Heart right ventricle (tissue), 16 donors: ENCODE results near the gene NECTIN2. TPM values are rescaled to one million over a fixed set of nuclear protein-coding genes. Genes with fewer than 3 reads are reported as not detected.

Experiments used
- ATAC-seq, 8 donors: fragments of 200-7000 bp; cut with Tn5 transposase; one replicate each; pipeline ENCODE4 v1.9.1; 2020; ENCODE audit warnings: mild to moderate bottlenecking in 8 of 8, moderate library complexity in 8 of 8, moderate number of reproducible peaks in 1 of 8
- DNase-seq, 2 donors: peaks; one replicate each; pipeline ENCODE4 v3.0.0-alpha.2; 2020
- H3K27ac ChIP-seq, 10 donors: fragments of 200-600 bp; sonication (generic) in 2 of 10; one replicate each; pipeline versions ENCODE4 v1.5.0 to v1.8.0; 2020 to 2022; ENCODE audit warnings: mild to moderate bottlenecking in 3 of 10
- H3K27me3 ChIP-seq, 7 donors: fragments of 200-600 bp; one replicate each; pipeline ENCODE4 v1.8.0; 2021 to 2022; ENCODE audit warnings: mild to moderate bottlenecking in 2 of 7
- H3K36me3 ChIP-seq, 9 donors: fragments of 200-600 bp; sonication (generic) in 1 of 9; one replicate each; pipeline versions ENCODE4 v1.5.0 to v1.8.0; 2020 to 2022; ENCODE audit warnings: mild to moderate bottlenecking in 2 of 9
- H3K4me1 ChIP-seq, 9 donors: fragments of 200-600 bp; sonication (generic) in 1 of 9; one replicate each; pipeline versions ENCODE4 v1.5.0 to v1.8.0; 2020 to 2022; ENCODE audit warnings: mild to moderate bottlenecking in 4 of 9
- H3K4me3 ChIP-seq, 10 donors: fragments of 200-600 bp; sonication (generic) in 2 of 10; one replicate each; pipeline versions ENCODE4 v1.5.0 to v1.8.0; 2020 to 2022; ENCODE audit warnings: mild to moderate bottlenecking in 7 of 10, moderate library complexity in 2 of 10
- H3K9me3 ChIP-seq, 11 donors: fragments of 200-600 bp in 10 of 11; sonication (generic) in 2 of 11; one replicate each; pipeline versions ENCODE4 v1.5.0 to v1.8.0; 2013 to 2022; ENCODE audit warnings: mild to moderate bottlenecking in 2 of 11, control low read depth in 1 of 11, moderate library complexity in 1 of 11
- CTCF ChIP-seq, 9 donors: fragments of 200-600 bp; sonication (generic) in 2 of 9; IDR thresholded peaks; one replicate each; pipeline versions ENCODE4 v1.5.0 to v1.8.0; 2021 to 2022; ENCODE audit warnings: antibody characterized with exemption in 9 of 9, mild to moderate bottlenecking in 5 of 9, moderate library complexity in 1 of 9
- WGBS, 2 donors: extraction: QIAGEN DNeasy Blood & Tissue Kit; methylation state at CpG; one replicate each; pipeline ENCODE4 v1.1.7; 2013; ENCODE audit warnings: inconsistent platforms in 1 of 2; 5-methylcytosine and 5-hydroxymethylcytosine counted together
- intact Hi-C, 10 donors: fragments of 100-400 bp; cut with DNase I; formaldehyde crosslinking; loops; one replicate each; pipeline versions ENCODE4 v1.11.1 to v1.14.2; 2022
- polyA plus RNA-seq, 2 donors: library from polyadenylated mRNA; stranded (reverse); fragments of 200-250 nt; gene quantifications; one replicate each; pipeline ENCODE4 v1.2.3, GENCODE V29; 2013
- total RNA-seq, 10 donors: library from RNA; stranded (reverse); fragmentation: NEBNext Ultra II Directional in 3 of 10; extraction: Animal tissue kit (Norgen Biotek cat#: 25700) in 3 of 10; gene quantifications; one replicate each; pipeline versions ENCODE4 v1.2.1 to v1.2.4, GENCODE V29; 2021 to 2023
- donor health status: Arrhythmogenic right ventricular cardiomyopathy.
- donor health status: ischemic (EF 13 %, LVEDD 7.1; RV severe dilation, severe dysfunction).
- donor health status: healthy with polysubstance abuse.
- donor health status: DM: no; HTN: yes; CAD: no.
- donor health status: DM: no; HTN: no; CAD: no.
- donor health status: ischemic (EF 25% LVEDD 6.9; RV normal size, moderate dysfunction).
- donor health status: ischemic (EF 25% LVEDD 5.7; RV mildly dilated, moderate dysfunction).
- donor health status: healthy.
- donor health status: DM: yes; HTN: yes; CAD: no.
- donor health status: Ischemic cardiomyopathy.
- donor health status: ischemic (EF 35%, LVEDD 5.7; RV mildly dilated, moderate dysfunction).
- donor health status: nonischemic (EF 11% LVEDD 7.7; RV severe dilation, severe dysfunction).
- donor health status: DM: yes; HTN: yes; CAD: no.
- donor health status: PGD.
- donor health status: ischemic (EF 29% LVEDD 5.4; RV normal size, mild dysfunction).
- donor health status: nonischemic (EF 23%, LVEDD 6.1; RV moderate dilation, normal function).

NECTIN2 gene
- total and polyA plus RNA-seq, 12 donors: 34.1 to 96.8 (median 49.0) TPM

DNA sequence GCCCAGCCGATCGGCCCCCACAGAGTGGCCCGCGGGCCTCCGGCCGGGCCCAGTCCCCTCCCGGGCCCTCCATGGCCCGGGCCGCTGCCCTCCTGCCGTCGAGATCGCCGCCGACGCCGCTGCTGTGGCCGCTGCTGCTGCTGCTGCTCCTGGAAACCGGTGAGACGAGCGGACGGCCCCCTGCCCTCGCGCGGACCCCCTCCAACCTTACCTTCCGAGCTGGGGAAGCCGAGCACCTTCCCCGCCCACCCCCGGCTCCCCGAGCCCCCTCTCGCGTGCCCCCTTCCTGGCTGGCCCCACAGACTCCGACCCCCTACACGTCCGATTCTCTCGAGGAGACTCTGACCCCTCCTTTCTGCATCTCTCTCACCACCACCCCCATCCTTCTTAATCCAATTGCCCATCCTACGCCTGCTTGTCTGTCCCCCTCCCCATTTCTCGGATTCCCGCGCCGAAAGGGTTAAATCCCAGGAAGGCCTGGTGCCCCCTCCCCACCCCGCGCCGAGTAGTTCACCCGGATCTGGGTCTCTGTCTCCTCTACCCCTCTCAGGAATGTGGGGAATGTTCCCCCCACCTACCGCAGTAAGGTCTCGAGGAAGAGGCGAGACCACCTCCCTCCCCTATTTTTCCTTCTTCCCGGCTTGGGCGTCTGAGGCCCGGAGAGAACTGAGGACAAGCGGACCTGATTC, 502 bp downstream of the NECTIN2 start:
- DNase-seq (peak in 1 of 2 donors; percentile 51), ATAC-seq (no peak)
- Histone ChIP-seq H3K9me3 (no peaks in the 10 kb centered on the region), H3K4me1 (peaks cover 10 to 61% (median 46%) of the 10 kb centered on the region in 9 donors), H3K36me3 (peaks cover 0 to 2% (median 0%) of the 10 kb centered on the region in 9 donors), H3K4me3 (peak overlapping the region; percentile 77 to 100 (median 98)), H3K27ac (peak overlapping the region; percentile 87 to 100 (median 99)), H3K27me3 (peaks cover 0 to 13% (median 0%) of the 10 kb centered on the region in 7 donors)
- no peak for TF ChIP-seq CTCF (IDR thresholded peaks at IDR 0.05)
- intact Hi-C loops: loop anchor here in 6 of 10 donors (2.0 to 10.0 kb wide), 5 partner anchors 44 to 162 kb away; partner anchors contain the start of gene TOMM40 (in 5 of the 6)
- 0% methylated on average over 36 to 51 of the region's 51 CpGs for WGBS, 2 donors

GRCh38 chr19:44847144-44848035, 1.3 kb downstream of the NECTIN2 start:
- Histone ChIP-seq H3K4me1 (peaks cover 10 to 68% (median 54%) of the 10 kb centered on the region in 9 donors), H3K27ac (peak overlapping the region; percentile 87 to 100 (median 99)), H3K36me3 (peaks cover 0 to 4% (median 0%) of the 10 kb centered on the region in 9 donors), H3K27me3 (peaks cover 0 to 13% (median 0%) of the 10 kb centered on the region in 7 donors), H3K4me3 (peak overlapping the region; percentile 77 to 100 (median 98)), H3K9me3 (no peaks in the 10 kb centered on the region)
- peak in 7 of 8 donors; percentile 1 to 41 (median 22) for ATAC-seq
- 1% methylated on average over 47 of the region's 47 CpGs for WGBS, 2 donors
- intact Hi-C loops: loop anchor here in 6 of 10 donors (2.0 to 10.0 kb wide), 5 partner anchors 43 to 163 kb away; partner anchors contain the start of gene TOMM40 (in 5 of the 6)
- TF ChIP-seq CTCF (IDR thresholded peaks at IDR 0.05): no peak
- peak; percentile 74 to 85 for DNase-seq

- DNase-seq: peak; percentile 26 to 48
- peak in 2 of 8 donors; percentile 0 to 3 for ATAC-seq
- peaks cover 0 to 13% (median 0%) of the 10 kb centered on the region in 7 donors for H3K27me3 ChIP-seq
Observed at GRCh38 chr19:44848036-44848811, 2.1 kb downstream of the NECTIN2 start.

More at GRCh38 chr19:44848036-44848811, 2.1 kb downstream of the NECTIN2 start:
- intact Hi-C loops: loop anchor here in 6 of 10 donors (5.0 to 10.0 kb wide), 4 partner anchors 44 to 163 kb away; partner anchors contain the start of gene TOMM40 (in 3 of the 6)
- Histone ChIP-seq H3K27ac (peak overlapping the region; percentile 87 to 100 (median 99)), H3K9me3 (no peaks in the 10 kb centered on the region), H3K4me3 (peak overlapping the region; percentile 77 to 100 (median 98)), H3K4me1 (peaks cover 10 to 71% (median 56%) of the 10 kb centered on the region in 9 donors), H3K36me3 (peaks cover 0 to 4% (median 0%) of the 10 kb centered on the region in 9 donors)
- TF ChIP-seq CTCF (IDR thresholded peaks at IDR 0.05): no peak
- 15 to 16% methylated on average over 19 of the region's 19 CpGs for WGBS, 2 donors
